Activated T-helper 17 cell treated with anti-CD3 and anti-CD28 coated beads, Interleukin-2, amount 50 U/mL, for 72 hours (primary cell): ENCODE results near the gene HGD. TPM values are rescaled to one million over a fixed set of nuclear protein-coding genes. Genes with fewer than 3 reads are reported as not detected.
"Not testable (repeated sequence)": the region's sequence is repeated elsewhere in the genome, so short reads cannot be mapped to it uniquely, and the experiment has no call there.

Experiments
- ATAC-seq: fragments of 150-1000 bp; cut with Tn5 transposase; replicated peaks from 2 replicates; pipeline ENCODE4 v1.10.0; 2021; ENCODE audit warnings: mild to moderate bottlenecking, moderate library complexity
- H3K27ac Mint-ChIP-seq: one replicate; pipeline ENCODE4 v1.8.0; 2022; ENCODE audit warnings: mixed read lengths
- H3K27me3 Mint-ChIP-seq: one replicate; pipeline ENCODE4 v1.8.0; 2022; ENCODE audit warnings: mixed read lengths
- H3K36me3 Mint-ChIP-seq: one replicate; pipeline ENCODE4 v1.8.0; 2022; ENCODE audit warnings: low read depth, mild to moderate bottlenecking, mixed read lengths
- H3K4me1 Mint-ChIP-seq: one replicate; pipeline ENCODE4 v1.8.0; 2022; ENCODE audit warnings: mixed read lengths
- H3K4me3 Mint-ChIP-seq: one replicate; pipeline ENCODE4 v1.8.0; 2022; ENCODE audit warnings: mild to moderate bottlenecking, mixed read lengths
- H3K9me3 Mint-ChIP-seq: one replicate; pipeline ENCODE4 v1.8.0; 2022; ENCODE audit warnings: mixed read lengths
- total RNA-seq, 2 donors: library from RNA; stranded (reverse); gene quantifications; one replicate each; pipeline ENCODE4 v1.2.3, GENCODE V29; 2022

Gene HGD
- total RNA-seq, 2 donors from 2014 or later, result 0.82 to 3.4 TPM

DNA sequence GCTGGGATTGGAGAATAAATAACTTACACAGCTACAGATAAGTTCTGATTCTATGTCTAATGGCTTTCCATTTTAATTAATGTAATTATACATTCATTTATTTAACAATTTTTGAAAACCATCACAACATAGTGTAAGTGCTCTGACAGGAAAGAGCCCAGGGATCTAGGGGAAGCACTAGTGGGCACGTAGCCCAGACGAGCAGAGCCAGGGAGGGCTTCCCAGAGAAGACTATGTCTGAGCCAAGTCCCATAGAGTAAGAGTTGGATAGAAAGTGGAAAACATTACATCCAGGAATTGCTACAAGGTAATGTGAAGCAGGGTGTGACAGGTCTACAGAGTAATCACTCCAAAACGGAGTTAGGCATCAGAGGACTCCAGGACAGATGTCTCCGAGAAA lies 2.9 kb upstream of the HGD start:
- Mint-ChIP-seq H3K9me3 (no peaks in the 10 kb centered on the region), H3K4me3 (no peak overlapping the region), H3K4me1 (no peaks in the 10 kb centered on the region), H3K27ac (no peak overlapping the region), H3K27me3 (no peaks in the 10 kb centered on the region), H3K36me3 (peaks cover 26% of the 10 kb centered on the region)
- ATAC-seq, result no peak

DNA sequence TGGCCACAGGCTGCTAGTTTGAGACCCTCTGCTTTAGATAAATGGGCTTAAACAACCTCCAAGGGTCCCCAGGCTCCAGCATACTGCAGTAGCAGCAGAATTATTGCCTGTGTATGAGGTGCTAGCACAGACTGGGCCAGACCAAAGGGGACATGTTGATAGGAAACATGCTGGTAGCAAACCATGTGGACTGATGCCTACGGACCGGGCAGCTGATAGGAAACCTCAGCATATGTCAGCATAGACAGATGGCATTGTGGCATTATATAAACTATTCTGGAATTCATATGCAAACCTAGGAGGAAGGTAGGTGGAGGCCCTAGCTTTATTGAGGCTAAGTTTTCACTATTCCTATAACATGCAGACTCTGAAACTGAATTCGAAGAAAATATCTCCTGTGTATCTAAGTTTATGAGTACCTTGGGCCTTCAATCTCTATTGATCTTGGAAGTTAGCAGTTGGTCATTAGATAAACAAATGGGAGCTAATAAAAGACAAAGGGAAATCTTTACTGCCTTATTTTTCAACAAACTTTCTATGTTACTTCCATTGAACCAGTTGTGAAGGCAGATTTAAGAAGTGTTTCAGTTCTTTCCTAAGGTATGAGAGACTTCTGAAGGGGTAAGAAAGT lies 1.7 kb upstream of the HGD start:
- H3K9me3 Mint-ChIP-seq, result no peaks in the 10 kb centered on the region
- ATAC-seq, result no peak
- H3K4me3 Mint-ChIP-seq, result no peak overlapping the region
- no peaks in the 10 kb centered on the region for H3K4me1 Mint-ChIP-seq
- no peak overlapping the region for H3K27ac Mint-ChIP-seq
- H3K36me3 Mint-ChIP-seq, result peaks cover 15% of the 10 kb centered on the region
- no peaks in the 10 kb centered on the region for H3K27me3 Mint-ChIP-seq

DNA sequence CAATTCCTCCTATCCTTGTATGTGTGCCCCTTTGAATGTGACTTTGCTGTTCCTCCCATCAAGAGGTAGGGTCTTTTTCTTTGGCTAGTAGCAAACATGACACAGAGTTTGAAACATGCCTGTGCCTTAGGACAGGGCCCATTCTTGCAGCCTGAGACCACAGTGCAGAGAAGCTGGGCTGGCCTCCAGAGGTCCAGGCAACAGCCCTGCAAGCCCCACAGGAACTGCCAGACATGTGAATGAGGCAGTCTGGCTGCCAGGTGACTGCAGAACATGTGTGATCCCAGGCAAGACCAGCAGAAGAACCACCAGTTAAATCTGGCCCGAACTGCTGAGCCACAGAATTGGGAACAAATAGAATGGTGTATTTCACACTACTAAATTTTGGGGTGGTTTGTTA lies 1.2 kb upstream of the HGD start:
- no peak for ATAC-seq
- H3K27ac Mint-ChIP-seq, result no peak overlapping the region
- no peaks in the 10 kb centered on the region for H3K27me3 Mint-ChIP-seq
- no peaks in the 10 kb centered on the region for H3K9me3 Mint-ChIP-seq
- no peaks in the 10 kb centered on the region for H3K4me1 Mint-ChIP-seq
- no peak overlapping the region for H3K4me3 Mint-ChIP-seq
- H3K36me3 Mint-ChIP-seq, result peaks cover 9% of the 10 kb centered on the region

- Mint-ChIP-seq H3K27me3 (peaks cover 8% of the 10 kb centered on the region), H3K4me1 (no peaks in the 10 kb centered on the region), H3K9me3 (peaks cover 5% of the 10 kb centered on the region), H3K4me3 (no peak overlapping the region), H3K27ac (no peak overlapping the region), H3K36me3 (peaks cover 2% of the 10 kb centered on the region)
- no peak for ATAC-seq
These were observed 467 bp downstream of the HGD start for GRCh38 chr3:120681506-120682038.

- Mint-ChIP-seq H3K4me3 (no peak overlapping the region), H3K9me3 (peaks cover 9% of the 10 kb centered on the region), H3K27ac (no peak overlapping the region), H3K36me3 (no peaks in the 10 kb centered on the region), H3K27me3 (peaks cover 9% of the 10 kb centered on the region), H3K4me1 (no peaks in the 10 kb centered on the region)
- no peak for ATAC-seq
These were observed 1.0 kb downstream of the HGD start for GRCh38 chr3:120681018-120681417.

- Mint-ChIP-seq H3K4me1 (no peaks in the 10 kb centered on the region), H3K9me3 (peaks cover 9% of the 10 kb centered on the region), H3K27ac (no peak overlapping the region), H3K27me3 (peaks cover 12% of the 10 kb centered on the region), H3K36me3 (no peaks in the 10 kb centered on the region), H3K4me3 (no peak overlapping the region)
- ATAC-seq, result no peak
These were observed 1.7 kb downstream of the HGD start for GRCh38 chr3:120680193-120680894.

DNA sequence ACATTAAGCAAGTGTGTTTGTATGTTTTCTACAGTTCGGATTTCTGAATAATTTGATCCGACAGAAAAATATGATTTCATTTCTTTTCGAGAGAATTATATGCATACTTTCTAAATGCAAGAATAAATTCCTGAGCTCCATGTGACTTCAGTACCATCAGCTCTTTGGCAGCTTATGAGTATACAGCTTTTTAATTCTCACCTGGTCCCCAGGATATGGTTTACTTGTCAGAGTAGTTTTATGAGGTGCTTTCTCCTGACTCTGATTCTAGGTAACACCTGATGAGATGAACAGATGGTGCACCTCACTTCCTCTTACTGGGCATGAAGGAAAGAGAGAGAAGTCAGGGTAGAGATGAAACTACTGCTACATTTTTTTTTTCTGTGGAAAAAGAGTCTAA lies 3.1 kb downstream of the HGD start:
- Mint-ChIP-seq H3K4me3 (no peak overlapping the region), H3K4me1 (no peaks in the 10 kb centered on the region), H3K36me3 (no peaks in the 10 kb centered on the region), H3K9me3 (peaks cover 9% of the 10 kb centered on the region), H3K27me3 (peaks cover 12% of the 10 kb centered on the region), H3K27ac (no peak overlapping the region)
- no peak for ATAC-seq

GRCh38 chr3:120678331-120678947 lies 3.6 kb downstream of the HGD start:
- H3K27ac Mint-ChIP-seq, result no peak overlapping the region
- H3K9me3 Mint-ChIP-seq, result peaks cover 9% of the 10 kb centered on the region
- no peak overlapping the region for H3K4me3 Mint-ChIP-seq
- no peak for ATAC-seq
- H3K36me3 Mint-ChIP-seq, result no peaks in the 10 kb centered on the region
- H3K27me3 Mint-ChIP-seq, result peaks cover 12% of the 10 kb centered on the region
- H3K4me1 Mint-ChIP-seq, result no peaks in the 10 kb centered on the region

GRCh38 chr3:120677193-120677592 lies 4.8 kb downstream of the HGD start:
- not testable (repeated sequence) for H3K4me1 Mint-ChIP-seq, H3K9me3 Mint-ChIP-seq, H3K4me3 Mint-ChIP-seq, ATAC-seq, H3K27ac Mint-ChIP-seq, H3K36me3 Mint-ChIP-seq
- H3K27me3 Mint-ChIP-seq, result peaks cover 12% of the 10 kb centered on the region

DNA sequence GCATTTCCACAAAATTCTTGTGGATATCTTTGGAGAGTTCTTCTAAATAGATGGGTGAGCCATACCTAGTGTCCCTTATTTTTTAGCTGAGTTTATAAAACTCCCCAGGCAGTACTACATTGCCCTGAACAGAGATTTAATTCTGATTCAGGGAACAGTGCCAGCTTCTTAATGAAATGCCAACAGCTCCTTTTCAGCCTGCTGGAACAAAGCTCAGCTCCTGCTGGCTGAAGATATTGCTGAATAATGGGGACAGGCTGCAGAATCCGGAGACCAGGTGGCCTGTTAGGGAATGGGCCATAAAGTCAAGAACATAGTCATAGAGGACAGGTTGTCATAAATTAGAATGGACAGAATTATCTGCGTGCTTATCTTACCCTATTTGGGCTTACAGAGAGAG lies 8.9 kb downstream of the HGD start:
- no peaks in the 10 kb centered on the region for H3K36me3 Mint-ChIP-seq
- no peak for ATAC-seq
- H3K9me3 Mint-ChIP-seq, result peaks cover 9% of the 10 kb centered on the region
- H3K27me3 Mint-ChIP-seq, result peaks cover 12% of the 10 kb centered on the region
- no peaks in the 10 kb centered on the region for H3K4me1 Mint-ChIP-seq
- H3K27ac Mint-ChIP-seq, result no peak overlapping the region
- no peak overlapping the region for H3K4me3 Mint-ChIP-seq

GRCh38 chr3:120670576-120670975 lies 11.5 kb downstream of the HGD start:
- no peaks in the 10 kb centered on the region for H3K9me3 Mint-ChIP-seq
- no peak overlapping the region for H3K4me3 Mint-ChIP-seq
- no peak overlapping the region for H3K27ac Mint-ChIP-seq
- no peaks in the 10 kb centered on the region for H3K36me3 Mint-ChIP-seq
- no peaks in the 10 kb centered on the region for H3K4me1 Mint-ChIP-seq
- no peak for ATAC-seq
- H3K27me3 Mint-ChIP-seq, result peaks cover 6% of the 10 kb centered on the region

DNA sequence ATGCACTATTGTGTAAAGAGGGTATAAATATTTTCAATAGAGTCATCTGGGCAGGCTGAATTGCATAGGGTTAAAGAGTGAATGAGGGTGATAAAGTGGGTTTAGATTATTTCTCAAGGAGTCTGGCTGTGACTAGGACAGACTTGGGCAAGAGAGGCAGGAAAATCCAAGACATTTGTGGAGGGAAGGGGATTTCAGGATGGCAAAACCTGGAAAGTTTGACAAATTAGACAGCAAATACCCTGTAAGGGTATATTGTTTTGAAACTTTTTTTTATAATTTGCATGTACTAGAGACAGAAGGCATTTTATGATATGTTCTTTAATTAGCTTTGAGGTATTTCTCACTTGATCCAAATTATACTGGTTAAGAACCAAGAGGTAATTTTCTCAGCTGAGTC lies 17.1 kb downstream of the HGD start:
- no peaks in the 10 kb centered on the region for H3K36me3 Mint-ChIP-seq
- no peak for ATAC-seq
- no peaks in the 10 kb centered on the region for H3K9me3 Mint-ChIP-seq
- H3K27ac Mint-ChIP-seq, result no peak overlapping the region
- H3K27me3 Mint-ChIP-seq, result peaks cover 10% of the 10 kb centered on the region
- no peaks in the 10 kb centered on the region for H3K4me1 Mint-ChIP-seq
- H3K4me3 Mint-ChIP-seq, result no peak overlapping the region

DNA sequence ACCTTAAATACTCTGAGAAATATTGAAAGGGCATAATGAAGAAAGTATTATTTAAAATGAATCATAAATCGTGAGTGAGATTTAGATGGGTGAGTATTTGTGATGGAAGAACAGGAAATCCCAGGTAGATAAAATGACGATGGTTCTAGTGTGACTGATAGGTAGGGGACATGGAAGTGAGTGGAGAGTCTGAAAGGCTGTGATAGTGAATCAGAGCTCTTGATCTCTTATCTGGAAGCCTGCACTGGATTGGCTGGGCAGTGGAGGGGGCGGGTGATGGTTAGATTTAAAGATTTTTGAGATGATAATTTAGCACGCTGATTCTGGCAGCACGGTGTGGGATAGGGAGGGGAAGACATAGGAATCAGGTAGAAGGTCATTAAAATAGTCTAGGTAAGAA lies 20.1 kb downstream of the HGD start:
- no peaks in the 10 kb centered on the region for H3K36me3 Mint-ChIP-seq
- H3K27me3 Mint-ChIP-seq, result peaks cover 10% of the 10 kb centered on the region
- ATAC-seq, result no peak
- H3K4me1 Mint-ChIP-seq, result no peaks in the 10 kb centered on the region
- no peak overlapping the region for H3K4me3 Mint-ChIP-seq
- no peak overlapping the region for H3K27ac Mint-ChIP-seq
- H3K9me3 Mint-ChIP-seq, result no peaks in the 10 kb centered on the region

GRCh38 chr3:120661106-120661905 lies 20.7 kb downstream of the HGD start:
- Mint-ChIP-seq H3K27ac (no peak overlapping the region), H3K36me3 (no peaks in the 10 kb centered on the region)

More at GRCh38 chr3:120661106-120661905, 20.7 kb downstream of the HGD start:
- Mint-ChIP-seq H3K4me3 (no peak overlapping the region), H3K4me1 (no peaks in the 10 kb centered on the region), H3K9me3 (no peaks in the 10 kb centered on the region), H3K27me3 (peaks cover 10% of the 10 kb centered on the region)
- no peak for ATAC-seq
